ENCODE data around the gene ACTRT1. TPM values are rescaled to one million over a fixed set of nuclear protein-coding genes. Genes with fewer than 3 reads are reported as not detected.

Gene ACTRT1
- total and polyA plus RNA-seq, 10 of the 15 experiments (the other 5 are each of a cell fraction or from before 2014, with no cell fraction given): not detected

DNA sequence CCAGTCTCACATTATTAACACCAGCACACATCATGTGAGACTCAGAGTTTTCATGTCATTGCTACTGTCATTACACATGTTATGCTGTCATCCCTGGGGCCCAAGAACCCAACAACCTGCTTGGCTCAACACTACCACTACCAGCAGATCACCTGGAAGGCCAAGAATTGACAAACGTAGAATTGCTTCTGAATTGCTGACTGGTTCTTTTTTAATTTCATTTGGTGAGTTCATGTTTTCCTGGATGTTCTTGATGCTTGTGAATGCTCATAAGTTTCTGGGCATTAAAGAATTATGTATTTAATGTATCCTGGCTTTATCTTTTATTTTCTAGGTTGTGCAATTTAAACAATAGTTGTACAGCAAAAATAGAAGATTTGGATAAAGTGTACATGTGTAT, 40.2 kb downstream of the ACTRT1 start:
- CTCF ChIA-PET: no interaction called here
- 0% methylated on average over 1 of the region's 1 CpG for whole genome bisulfite sequencing (ENCODE audit: insufficient coverage, insufficient replicate concordance, low lambda C conversion rate, missing lambda C conversion rate)
- SMC1A ChIA-PET (ENCODE audit: uncharacterized antibody, unreplicated experiment): no interaction called here

More for the DNA sequence above, 40.2 kb downstream of the ACTRT1 start:
- no peak overlapping the region for H2AFZ ChIP-seq (ENCODE audit: control insufficient read depth, low read depth, low read length)
- ATAC-seq: no peak
- FAIRE-seq: no peak
- in situ Hi-C loops (cut with MboI): no loop called here
- no peak overlapping the region for H3K4me2 ChIP-seq (ENCODE audit: control insufficient read depth, insufficient read depth)
- no peaks in the 10 kb centered on the region for H3K9me3 ChIP-seq (replicated peaks; ENCODE audit: control insufficient read depth, insufficient read depth, low read length)
- ChIA-PET POLR2A (no interaction called here), RAD21 (ENCODE audit: unreplicated experiment) (no interaction called here)
- no peak overlapping the region for H3K9ac ChIP-seq (ENCODE audit: control insufficient read depth, insufficient read depth, low read length)
- H3K79me2 ChIP-seq (ENCODE audit: control insufficient read depth, insufficient read depth, low read length): no peaks in the 10 kb centered on the region
- no peaks in the 10 kb centered on the region for H4K20me1 ChIP-seq (ENCODE audit: control insufficient read depth, insufficient read depth)
- H3K27ac ChIP-seq (ENCODE audit: control insufficient read depth, insufficient read depth): no peak overlapping the region
- intact Hi-C loops (cut with micrococcal nuclease; ENCODE audit: unreplicated experiment): no loop called here
- H3K36me3 ChIP-seq (ENCODE audit: control insufficient read depth in 2 of 2, insufficient read depth in 2 of 2, low read length in 1 of 2): no peaks in the 10 kb centered on the region
- H3K4me3 ChIP-seq: no peak overlapping the region
- no peaks in the 10 kb centered on the region for H3K27me3 ChIP-seq (replicated peaks in 1 of 2; ENCODE audit: control insufficient read depth in 2 of 2, insufficient read depth in 2 of 2, low read length in 1 of 2)
- no peak for DNase-seq (ENCODE audit: low read depth, low spot score)
- no TSS peak for BruUV-seq (replicated peaks)
- TF ChIP-seq JUND (IDR thresholded peaks at IDR 0.05; ENCODE audit: low read depth, low read length) (no peak), EED (IDR thresholded peaks at IDR 0.05; ENCODE audit: low read depth) (no peak), RELA (IDR thresholded peaks at IDR 0.05; ENCODE audit: borderline replicate concordance, partially characterized antibody) (no peak), SMARCA5 (IDR thresholded peaks at IDR 0.05) (no peak), SUZ12 (IDR thresholded peaks at IDR 0.05; ENCODE audit: unreplicated experiment) (no peak), CHD4 (IDR thresholded peaks at IDR 0.05) (no peak), RBBP5 (conservative IDR thresholded peaks at IDR 0.05) (no peak), NRF1 (conservative IDR thresholded peaks at IDR 0.05; ENCODE audit: low read depth, low read length) (no peak), IKZF2 (IDR thresholded peaks at IDR 0.05) (no peak)
- TF ChIP-seq, protein P1, sequence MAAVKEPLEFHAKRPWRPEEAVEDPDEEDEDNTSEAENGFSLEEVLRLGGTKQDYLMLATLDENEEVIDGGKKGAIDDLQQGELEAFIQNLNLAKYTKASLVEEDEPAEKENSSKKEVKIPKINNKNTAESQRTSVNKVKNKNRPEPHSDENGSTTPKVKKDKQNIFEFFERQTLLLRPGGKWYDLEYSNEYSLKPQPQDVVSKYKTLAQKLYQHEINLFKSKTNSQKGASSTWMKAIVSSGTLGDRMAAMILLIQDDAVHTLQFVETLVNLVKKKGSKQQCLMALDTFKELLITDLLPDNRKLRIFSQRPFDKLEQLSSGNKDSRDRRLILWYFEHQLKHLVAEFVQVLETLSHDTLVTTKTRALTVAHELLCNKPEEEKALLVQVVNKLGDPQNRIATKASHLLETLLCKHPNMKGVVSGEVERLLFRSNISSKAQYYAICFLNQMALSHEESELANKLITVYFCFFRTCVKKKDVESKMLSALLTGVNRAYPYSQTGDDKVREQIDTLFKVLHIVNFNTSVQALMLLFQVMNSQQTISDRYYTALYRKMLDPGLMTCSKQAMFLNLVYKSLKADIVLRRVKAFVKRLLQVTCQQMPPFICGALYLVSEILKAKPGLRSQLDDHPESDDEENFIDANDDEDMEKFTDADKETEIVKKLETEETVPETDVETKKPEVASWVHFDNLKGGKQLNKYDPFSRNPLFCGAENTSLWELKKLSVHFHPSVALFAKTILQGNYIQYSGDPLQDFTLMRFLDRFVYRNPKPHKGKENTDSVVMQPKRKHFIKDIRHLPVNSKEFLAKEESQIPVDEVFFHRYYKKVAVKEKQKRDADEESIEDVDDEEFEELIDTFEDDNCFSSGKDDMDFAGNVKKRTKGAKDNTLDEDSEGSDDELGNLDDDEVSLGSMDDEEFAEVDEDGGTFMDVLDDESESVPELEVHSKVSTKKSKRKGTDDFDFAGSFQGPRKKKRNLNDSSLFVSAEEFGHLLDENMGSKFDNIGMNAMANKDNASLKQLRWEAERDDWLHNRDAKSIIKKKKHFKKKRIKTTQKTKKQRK (IDR thresholded peaks at IDR 0.05; ENCODE audit: low read depth, low read length): no peak
- TF ChIP-seq, protein P2, sequence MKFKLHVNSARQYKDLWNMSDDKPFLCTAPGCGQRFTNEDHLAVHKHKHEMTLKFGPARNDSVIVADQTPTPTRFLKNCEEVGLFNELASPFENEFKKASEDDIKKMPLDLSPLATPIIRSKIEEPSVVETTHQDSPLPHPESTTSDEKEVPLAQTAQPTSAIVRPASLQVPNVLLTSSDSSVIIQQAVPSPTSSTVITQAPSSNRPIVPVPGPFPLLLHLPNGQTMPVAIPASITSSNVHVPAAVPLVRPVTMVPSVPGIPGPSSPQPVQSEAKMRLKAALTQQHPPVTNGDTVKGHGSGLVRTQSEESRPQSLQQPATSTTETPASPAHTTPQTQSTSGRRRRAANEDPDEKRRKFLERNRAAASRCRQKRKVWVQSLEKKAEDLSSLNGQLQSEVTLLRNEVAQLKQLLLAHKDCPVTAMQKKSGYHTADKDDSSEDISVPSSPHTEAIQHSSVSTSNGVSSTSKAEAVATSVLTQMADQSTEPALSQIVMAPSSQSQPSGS (IDR thresholded peaks at IDR 0.05; ENCODE audit: low read length): no peak
- TF ChIP-seq, protein P3, sequence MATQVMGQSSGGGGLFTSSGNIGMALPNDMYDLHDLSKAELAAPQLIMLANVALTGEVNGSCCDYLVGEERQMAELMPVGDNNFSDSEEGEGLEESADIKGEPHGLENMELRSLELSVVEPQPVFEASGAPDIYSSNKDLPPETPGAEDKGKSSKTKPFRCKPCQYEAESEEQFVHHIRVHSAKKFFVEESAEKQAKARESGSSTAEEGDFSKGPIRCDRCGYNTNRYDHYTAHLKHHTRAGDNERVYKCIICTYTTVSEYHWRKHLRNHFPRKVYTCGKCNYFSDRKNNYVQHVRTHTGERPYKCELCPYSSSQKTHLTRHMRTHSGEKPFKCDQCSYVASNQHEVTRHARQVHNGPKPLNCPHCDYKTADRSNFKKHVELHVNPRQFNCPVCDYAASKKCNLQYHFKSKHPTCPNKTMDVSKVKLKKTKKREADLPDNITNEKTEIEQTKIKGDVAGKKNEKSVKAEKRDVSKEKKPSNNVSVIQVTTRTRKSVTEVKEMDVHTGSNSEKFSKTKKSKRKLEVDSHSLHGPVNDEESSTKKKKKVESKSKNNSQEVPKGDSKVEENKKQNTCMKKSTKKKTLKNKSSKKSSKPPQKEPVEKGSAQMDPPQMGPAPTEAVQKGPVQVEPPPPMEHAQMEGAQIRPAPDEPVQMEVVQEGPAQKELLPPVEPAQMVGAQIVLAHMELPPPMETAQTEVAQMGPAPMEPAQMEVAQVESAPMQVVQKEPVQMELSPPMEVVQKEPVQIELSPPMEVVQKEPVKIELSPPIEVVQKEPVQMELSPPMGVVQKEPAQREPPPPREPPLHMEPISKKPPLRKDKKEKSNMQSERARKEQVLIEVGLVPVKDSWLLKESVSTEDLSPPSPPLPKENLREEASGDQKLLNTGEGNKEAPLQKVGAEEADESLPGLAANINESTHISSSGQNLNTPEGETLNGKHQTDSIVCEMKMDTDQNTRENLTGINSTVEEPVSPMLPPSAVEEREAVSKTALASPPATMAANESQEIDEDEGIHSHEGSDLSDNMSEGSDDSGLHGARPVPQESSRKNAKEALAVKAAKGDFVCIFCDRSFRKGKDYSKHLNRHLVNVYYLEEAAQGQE (IDR thresholded peaks at IDR 0.05; ENCODE audit: low read depth, low read length): no peak
- no peaks in the 10 kb centered on the region for H3K4me1 ChIP-seq (ENCODE audit: control insufficient read depth, insufficient read depth, low read length)

Measured in GM12878 (cell line).